ENCODE data around the gene DNAJC4.

- no peak for TF ChIP-seq CTCF (IDR thresholded peaks at IDR 0.05)
- TF ChIP-seq POLR2A (IDR thresholded peaks at IDR 0.05; ENCODE audit: low read length) = no peak
- TF ChIP-seq REST (IDR thresholded peaks at IDR 0.05) = no peak
- no peak for TF ChIP-seq USF2 (IDR thresholded peaks at IDR 0.05)
Measured at GRCh38 chr11:64210301-64211020, 19.9 kb upstream of the DNAJC4 start.

All from A549 (cell line).